DOHH2 (cell line): ENCODE measurements around the gene TRAF2.

Experiments
- CTCF ChIP-seq: fragments of 200-600 bp; sonication (generic); IDR thresholded peaks from one replicate; pipeline ENCODE4 v1.5.1; 2014; ENCODE audit warnings: antibody characterized with exemption, mild to moderate bottlenecking, low read depth, low read length; ENCODE audit not compliant: poor library complexity, severe bottlenecking
- EZH2phosphoT487 ChIP-seq: fragments of 200-600 bp; sonication (generic); IDR thresholded peaks from 2 replicates; pipeline ENCODE4 v1.6.1; 2017; ENCODE audit warnings: borderline replicate concordance, mild to moderate bottlenecking, antibody characterized with exemption, low read length, moderate library complexity, mixed read lengths

- TF ChIP-seq CTCF (no peak), EZH2phosphoT487 (no peak)
Measured at GRCh38 chr9:136964171-136964689, 77.9 kb downstream of the TRAF2 start.
